DMS153 (cell line): Measurements from ENCODE around the gene FLG.
"Not testable (repeated sequence)": the region's sequence is repeated elsewhere in the genome, so short reads cannot be mapped to it uniquely, and the experiment has no call there.

Source experiments
- DNase-seq: peaks from one replicate; lab custom pipeline; 2025; lab: John Stamatoyannopoulos, UW

FLG gene

GRCh38 chr1:152256394-152256793, 68.6 kb downstream of the FLG start:
- not testable (repeated sequence) for DNase-seq
